IPS DF 6.9 (cell line): ENCODE results near the gene DTNB.

Experiments used
- DNase-seq: peaks from one replicate; pipeline ENCODE4 v3.0.0-alpha.2; 2013; ENCODE audit warnings: low read depth, low spot score
- H3K27ac ChIP-seq: one replicate; pipeline ENCODE4 v1.5.1; 2013; ENCODE audit warnings: low read length, control low read depth
- H3K27me3 ChIP-seq: 2 replicates; pipeline ENCODE4 v1.6.1; 2013; ENCODE audit warnings: mild to moderate bottlenecking, low read length; ENCODE audit not compliant: control insufficient read depth, insufficient read depth
- H3K36me3 ChIP-seq: 2 replicates; pipeline ENCODE4 v1.6.1; 2013; ENCODE audit warnings: low read length; ENCODE audit not compliant: control insufficient read depth, insufficient read depth
- H3K4me1 ChIP-seq: 2 replicates; pipeline ENCODE4 v1.6.1; 2013; ENCODE audit warnings: low read length; ENCODE audit not compliant: control insufficient read depth, insufficient read depth
- H3K4me3 ChIP-seq: 2 replicates; pipeline ENCODE4 v1.5.1; 2013; ENCODE audit warnings: mild to moderate bottlenecking, low read length
- H3K9me3 ChIP-seq: 2 replicates; pipeline ENCODE4 v1.6.1; 2013; ENCODE audit warnings: low read length, inconsistent platforms; ENCODE audit not compliant: control insufficient read depth, insufficient read depth
- WGBS: extraction: QIAGEN DNeasy Blood & Tissue Kit; methylation state at CpG from one replicate; pipeline ENCODE4 v1.1.7; 2013; ENCODE audit warnings: mixed read lengths, missing lambda C conversion rate; ENCODE audit not compliant: insufficient read length, insufficient coverage; 5-methylcytosine and 5-hydroxymethylcytosine counted together

DTNB gene

GRCh38 chr2:25594991-25595390 lies 78.4 kb downstream of the DTNB start:
- peaks cover 3% of the 10 kb centered on the region; the same call in 1 of the 2 replicates for H3K36me3 ChIP-seq
- no peaks in the 10 kb centered on the region for H3K27me3 ChIP-seq
- no peak for DNase-seq
- H3K27ac ChIP-seq: no peak overlapping the region
- peaks cover 2% of the 10 kb centered on the region; the same call in 1 of the 2 replicates for H3K4me1 ChIP-seq
- no peaks in the 10 kb centered on the region for H3K9me3 ChIP-seq
- no peak overlapping the region for H3K4me3 ChIP-seq
- no CpG with 5 or more reads among the region's 3 CpGs for WGBS

GRCh38 chr2:25592766-25593292 lies 80.5 kb downstream of the DTNB start:
- no peaks in the 10 kb centered on the region for H3K27me3 ChIP-seq
- H3K4me3 ChIP-seq: no peak overlapping the region
- no peak for DNase-seq
- no peak overlapping the region for H3K27ac ChIP-seq
- H3K9me3 ChIP-seq: no peaks in the 10 kb centered on the region
- no CpG with 5 or more reads among the region's 8 CpGs for WGBS
- peaks cover 6% of the 10 kb centered on the region for H3K36me3 ChIP-seq
- H3K4me1 ChIP-seq: peaks cover 2% of the 10 kb centered on the region; the same call in 1 of the 2 replicates

- DNase-seq: no peak
- no CpG with 5 or more reads among the region's 15 CpGs for WGBS
- Histone ChIP-seq H3K27ac (no peak overlapping the region), H3K4me1 (peaks cover 2% of the 10 kb centered on the region; the same call in 1 of the 2 replicates), H3K9me3 (no peaks in the 10 kb centered on the region), H3K36me3 (peaks cover 6% of the 10 kb centered on the region), H3K27me3 (no peaks in the 10 kb centered on the region), H3K4me3 (no peak overlapping the region)
Measured at GRCh38 chr2:25590921-25591505, 82.4 kb downstream of the DTNB start.

- peaks cover 2% of the 10 kb centered on the region; the same call in 1 of the 2 replicates for H3K4me1 ChIP-seq
- no peak for DNase-seq
- WGBS: no CpG with 5 or more reads among the region's 13 CpGs
- no peaks in the 10 kb centered on the region for H3K27me3 ChIP-seq
- peaks cover 6% of the 10 kb centered on the region for H3K36me3 ChIP-seq
- H3K27ac ChIP-seq: no peak overlapping the region
- no peaks in the 10 kb centered on the region for H3K9me3 ChIP-seq
- no peak overlapping the region for H3K4me3 ChIP-seq
Measured at GRCh38 chr2:25589676-25590205, 83.6 kb downstream of the DTNB start.

GRCh38 chr2:25588576-25588975 lies 84.8 kb downstream of the DTNB start:
- Histone ChIP-seq H3K27me3 (no peaks in the 10 kb centered on the region), H3K4me3 (no peak overlapping the region), H3K4me1 (peaks cover 2% of the 10 kb centered on the region; the same call in 1 of the 2 replicates), H3K9me3 (no peaks in the 10 kb centered on the region), H3K36me3 (peaks cover 6% of the 10 kb centered on the region), H3K27ac (no peak overlapping the region)
- WGBS: no CpG with 5 or more reads among the region's 4 CpGs
- DNase-seq: no peak

GRCh38 chr2:25587361-25587760 lies 86.0 kb downstream of the DTNB start:
- Histone ChIP-seq H3K4me3 (no peak overlapping the region), H3K9me3 (no peaks in the 10 kb centered on the region), H3K27me3 (no peaks in the 10 kb centered on the region), H3K36me3 (peaks cover 6% of the 10 kb centered on the region), H3K4me1 (no peaks in the 10 kb centered on the region; the same call in 1 of the 2 replicates), H3K27ac (no peak overlapping the region)
- no peak for DNase-seq
- WGBS: no CpG with 5 or more reads among the region's 4 CpGs

GRCh38 chr2:25586726-25587144 lies 86.6 kb downstream of the DTNB start:
- WGBS: no CpG with 5 or more reads among the region's 4 CpGs
- Histone ChIP-seq H3K36me3 (peaks cover 6% of the 10 kb centered on the region), H3K4me3 (no peak overlapping the region), H3K27ac (no peak overlapping the region), H3K4me1 (no peaks in the 10 kb centered on the region; the same call in 1 of the 2 replicates), H3K9me3 (no peaks in the 10 kb centered on the region), H3K27me3 (no peaks in the 10 kb centered on the region)
- no peak for DNase-seq

GRCh38 chr2:25585189-25585588 lies 88.2 kb downstream of the DTNB start:
- Histone ChIP-seq H3K27ac (no peak overlapping the region), H3K27me3 (no peaks in the 10 kb centered on the region), H3K4me1 (no peaks in the 10 kb centered on the region; the same call in 1 of the 2 replicates), H3K4me3 (no peak overlapping the region), H3K9me3 (no peaks in the 10 kb centered on the region), H3K36me3 (peaks cover 3% of the 10 kb centered on the region; the same call in 1 of the 2 replicates)
- no CpG with 5 or more reads among the region's 3 CpGs for WGBS
- no peak for DNase-seq

- Histone ChIP-seq H3K4me3 (no peak overlapping the region), H3K9me3 (no peaks in the 10 kb centered on the region), H3K4me1 (no peaks in the 10 kb centered on the region), H3K27ac (no peak overlapping the region), H3K36me3 (no peaks in the 10 kb centered on the region), H3K27me3 (no peaks in the 10 kb centered on the region)
- no peak for DNase-seq
- WGBS: 100% methylated on average over 1 of the region's 10 CpGs
Measured at GRCh38 chr2:25582077-25582830, 91.1 kb downstream of the DTNB start.

GRCh38 chr2:25576596-25576995 lies 96.8 kb downstream of the DTNB start:
- no peak overlapping the region for H3K27ac ChIP-seq
- WGBS: no CpG with 5 or more reads among the region's 7 CpGs
- no peaks in the 10 kb centered on the region for H3K4me1 ChIP-seq
- no peaks in the 10 kb centered on the region for H3K36me3 ChIP-seq
- no peak for DNase-seq
- no peaks in the 10 kb centered on the region for H3K27me3 ChIP-seq
- H3K9me3 ChIP-seq: no peaks in the 10 kb centered on the region
- no peak overlapping the region for H3K4me3 ChIP-seq
